CD4-positive, alpha-beta memory T cell (primary cell): ENCODE data around the gene CAPZB. TPM values are rescaled to one million over a fixed set of nuclear protein-coding genes. Genes with fewer than 3 reads are reported as not detected.
A peak's percentile ranks its signal among the peaks of the same experiment; 100 is the strongest.

ENCODE experiments used
- CTCF ChIA-PET: fragments of 350-600 bp; sonication (Branson Sonifier 250); formaldehyde crosslinking; loops from one replicate; lab custom pipeline; 2021; ENCODE audit warnings: inconsistent platforms; ENCODE audit not compliant: partially characterized antibody; lab: Charles Lee
- POLR2A ChIA-PET: fragments of 350-600 bp; sonication (Branson Sonifier 250); formaldehyde crosslinking; loops from one replicate; lab custom pipeline; 2021; ENCODE audit not compliant: partially characterized antibody; lab: Charles Lee
- DNase-seq, 5 donors: peaks; one replicate each; pipeline versions ENCODE4 v3.0.0 to v3.0.0-alpha.2; 2020 to 2022; ENCODE audit warnings: mixed read lengths in 1 of 5
- H3K27ac ChIP-seq: one replicate; pipeline ENCODE4 v1.7.0; 2013; ENCODE audit warnings: low read depth, low read length
- H3K27me3 ChIP-seq: 2 replicates; pipeline ENCODE4 v1.7.0; 2013; ENCODE audit warnings: mild to moderate bottlenecking, low read length, moderate library complexity; ENCODE audit not compliant: insufficient read depth
- H3K36me3 ChIP-seq: 2 replicates; pipeline ENCODE4 v1.7.0; 2013; ENCODE audit warnings: mild to moderate bottlenecking, low read length, moderate library complexity; ENCODE audit not compliant: insufficient read depth
- H3K4me1 ChIP-seq: 2 replicates; pipeline ENCODE4 v1.7.0; 2013; ENCODE audit warnings: mild to moderate bottlenecking, low read length, moderate library complexity; ENCODE audit not compliant: insufficient read depth
- H3K4me3 ChIP-seq, 2 donors: one replicate each; pipeline ENCODE4 v1.7.0; 2013; ENCODE audit warnings: low read length in 2 of 2, mild to moderate bottlenecking in 1 of 2
- H3K9me3 ChIP-seq, 2 donors: one replicate each; pipeline ENCODE4 v1.7.0; 2013; ENCODE audit warnings: low read length in 2 of 2, control low read depth in 1 of 2; ENCODE audit not compliant: control insufficient read depth in 1 of 2
- H3K27ac Mint-ChIP-seq, 7 donors: one replicate each; pipeline ENCODE4 v1.8.0; 2020 to 2021; ENCODE audit warnings: mixed read lengths in 7 of 7, mild to moderate bottlenecking in 6 of 7, inconsistent platforms in 3 of 7, moderate library complexity in 3 of 7
- H3K27me3 Mint-ChIP-seq, 2 donors: one replicate each; pipeline ENCODE4 v1.8.0; 2020 to 2021; ENCODE audit warnings: mixed read lengths in 2 of 2
- H3K36me3 Mint-ChIP-seq, 2 donors: one replicate each; pipeline ENCODE4 v1.8.0; 2020 to 2021; ENCODE audit warnings: mixed read lengths in 2 of 2, inconsistent platforms in 1 of 2, mild to moderate bottlenecking in 1 of 2
- H3K4me1 Mint-ChIP-seq, 4 donors: one replicate each; pipeline ENCODE4 v1.8.0; 2020 to 2021; ENCODE audit warnings: mixed read lengths in 4 of 4, mild to moderate bottlenecking in 1 of 4
- H3K4me3 Mint-ChIP-seq, 8 donors: one replicate each; pipeline ENCODE4 v1.8.0; 2020 to 2021; ENCODE audit warnings: mixed read lengths in 8 of 8, mild to moderate bottlenecking in 7 of 8, moderate library complexity in 6 of 8, inconsistent platforms in 3 of 8
- H3K9me3 Mint-ChIP-seq, 8 donors: one replicate each; pipeline ENCODE4 v1.8.0; 2020 to 2021; ENCODE audit warnings: mixed read lengths in 8 of 8, mild to moderate bottlenecking in 5 of 8, inconsistent platforms in 3 of 8, moderate library complexity in 1 of 8
- intact Hi-C: fragments of 100-400 bp; cut with micrococcal nuclease; formaldehyde crosslinking; loops from one replicate; pipeline ENCODE4 v1.15.1; 2023
- polyA plus RNA-seq, 2 donors: library from polyadenylated mRNA; unstranded; fragments of 300-500 nt; fragmentation: Illumina TruSeq; gene quantifications; one replicate each; pipeline ENCODE4 v1.2.3, GENCODE V29; 2021
- total RNA-seq, 2 experiments: library from RNA; stranded (reverse); gene quantifications; one replicate each; pipeline ENCODE4 v1.2.3, GENCODE V29; 2021

Gene CAPZB
- total and polyA plus RNA-seq, 4 experiments from 2014 or later = 244 to 602 (median 346) TPM

- no peak for DNase-seq
- peak overlapping the region in 1 of 7 donors; percentile 51 for H3K27ac Mint-ChIP-seq
- peaks cover 14% of the 10 kb centered on the region for H3K4me1 ChIP-seq
- H3K36me3 ChIP-seq = peaks cover 61% of the 10 kb centered on the region
- H3K4me1 Mint-ChIP-seq = peaks cover 11 to 19% (median 16%) of the 10 kb centered on the region in 4 donors
- H3K4me3 ChIP-seq = no peak overlapping the region
- H3K9me3 ChIP-seq = no peaks in the 10 kb centered on the region
- ChIA-PET CTCF (interaction anchor here (0.8 to 1.0 kb wide), 2 partner anchors 14 to 304 kb away, joined by 3 to 4 read pairs; no protein-coding TSS in a partner anchor), POLR2A (no interaction called here)
- H3K4me3 Mint-ChIP-seq = no peak overlapping the region
- no peaks in the 10 kb centered on the region for H3K9me3 Mint-ChIP-seq
- intact Hi-C loops = no loop called here
- no peaks in the 10 kb centered on the region for H3K27me3 ChIP-seq
- no peaks in the 10 kb centered on the region for H3K27me3 Mint-ChIP-seq
- H3K36me3 Mint-ChIP-seq = peaks cover 36 to 63% of the 10 kb centered on the region in 2 donors
- H3K27ac ChIP-seq = no peak overlapping the region
Measured at GRCh38 chr1:19356266-19356665, 129.1 kb downstream of the CAPZB start.

GRCh38 chr1:19354531-19354981 is 130.8 kb downstream of the CAPZB start:
- Mint-ChIP-seq H3K27ac (peak overlapping the region in 3 of 7 donors; percentile 2 to 76 (median 42)), H3K9me3 (no peaks in the 10 kb centered on the region), H3K36me3 (peaks cover 36 to 71% of the 10 kb centered on the region in 2 donors), H3K4me1 (peaks cover 0 to 2% (median under 1%) of the 10 kb centered on the region in 4 donors), H3K4me3 (no peak overlapping the region), H3K27me3 (no peaks in the 10 kb centered on the region)
- CTCF ChIA-PET = interaction anchor here (1.5 kb wide), 1 partner anchor 10 kb away, joined by 4 read pairs; no protein-coding TSS in a partner anchor
- no peak for DNase-seq
- peaks cover 71% of the 10 kb centered on the region for H3K36me3 ChIP-seq
- intact Hi-C loops = no loop called here
- no peaks in the 10 kb centered on the region for H3K27me3 ChIP-seq
- POLR2A ChIA-PET = no interaction called here
- no peak overlapping the region for H3K27ac ChIP-seq
- no peak overlapping the region for H3K4me3 ChIP-seq
- no peaks in the 10 kb centered on the region for H3K4me1 ChIP-seq
- no peaks in the 10 kb centered on the region for H3K9me3 ChIP-seq

GRCh38 chr1:19353596-19353995 is 131.7 kb downstream of the CAPZB start:
- no peak overlapping the region for H3K4me3 Mint-ChIP-seq
- H3K27ac Mint-ChIP-seq = peak overlapping the region in 2 of 7 donors; percentile 42 to 47

GRCh38 chr1:19352839-19353238 is 132.5 kb downstream of the CAPZB start:
- H3K36me3 ChIP-seq = peaks cover 85% of the 10 kb centered on the region
- intact Hi-C loops = no loop called here
- H3K27ac Mint-ChIP-seq = peak overlapping the region in 2 of 7 donors; percentile 50 to 55
- no peak for DNase-seq
- H3K4me1 Mint-ChIP-seq = peaks cover 0 to 2% (median 0%) of the 10 kb centered on the region in 4 donors
- H3K4me3 ChIP-seq = no peak overlapping the region
- no peaks in the 10 kb centered on the region for H3K27me3 ChIP-seq
- ChIA-PET CTCF (interaction anchor here (1.3 to 1.5 kb wide), 2 partner anchors 9 to 230 kb away, joined by 4 to 5 read pairs; no protein-coding TSS in a partner anchor), POLR2A (no interaction called here)
- no peak overlapping the region for H3K27ac ChIP-seq
- peaks cover 40 to 78% of the 10 kb centered on the region in 2 donors for H3K36me3 Mint-ChIP-seq
- H3K4me1 ChIP-seq = no peaks in the 10 kb centered on the region
- no peak overlapping the region for H3K4me3 Mint-ChIP-seq
- H3K9me3 ChIP-seq = no peaks in the 10 kb centered on the region
- H3K27me3 Mint-ChIP-seq = no peaks in the 10 kb centered on the region
- H3K9me3 Mint-ChIP-seq = no peaks in the 10 kb centered on the region

More at GRCh38 chr1:19353596-19353995, 131.7 kb downstream of the CAPZB start:
- intact Hi-C loops = no loop called here
- no peaks in the 10 kb centered on the region for H3K27me3 Mint-ChIP-seq
- DNase-seq = no peak
- no peaks in the 10 kb centered on the region for H3K4me1 ChIP-seq
- peaks cover 39 to 77% of the 10 kb centered on the region in 2 donors for H3K36me3 Mint-ChIP-seq
- peaks cover 0 to 2% (median 0%) of the 10 kb centered on the region in 4 donors for H3K4me1 Mint-ChIP-seq
- H3K36me3 ChIP-seq = peaks cover 81% of the 10 kb centered on the region
- H3K9me3 Mint-ChIP-seq = no peaks in the 10 kb centered on the region
- CTCF ChIA-PET = interaction anchor here (1.3 to 1.5 kb wide), 2 partner anchors 9 to 229 kb away, joined by 4 to 5 read pairs; no protein-coding TSS in a partner anchor
- POLR2A ChIA-PET = no interaction called here
- H3K27me3 ChIP-seq = no peaks in the 10 kb centered on the region
- no peaks in the 10 kb centered on the region for H3K9me3 ChIP-seq
- H3K27ac ChIP-seq = no peak overlapping the region
- no peak overlapping the region for H3K4me3 ChIP-seq

- CTCF ChIA-PET = interaction anchor here (1.2 to 1.4 kb wide), 2 partner anchors 10 to 299 kb away, joined by 3 to 5 read pairs; no protein-coding TSS in a partner anchor
- peaks cover 32 to 75% of the 10 kb centered on the region in 2 donors for H3K36me3 Mint-ChIP-seq
Measured at GRCh38 chr1:19351873-19352272, 133.5 kb downstream of the CAPZB start.

GRCh38 chr1:19350566-19350965 is 134.8 kb downstream of the CAPZB start:
- POLR2A ChIA-PET = no interaction called here
- no peak overlapping the region for H3K4me3 ChIP-seq
- peak overlapping the region in 1 of 7 donors; percentile 36 for H3K27ac Mint-ChIP-seq

More at GRCh38 chr1:19351873-19352272, 133.5 kb downstream of the CAPZB start:
- Histone ChIP-seq H3K36me3 (peaks cover 76% of the 10 kb centered on the region), H3K27me3 (no peaks in the 10 kb centered on the region), H3K4me3 (no peak overlapping the region), H3K9me3 (no peaks in the 10 kb centered on the region), H3K4me1 (no peaks in the 10 kb centered on the region), H3K27ac (no peak overlapping the region)
- Mint-ChIP-seq H3K27me3 (no peaks in the 10 kb centered on the region), H3K9me3 (no peaks in the 10 kb centered on the region), H3K4me3 (no peak overlapping the region), H3K27ac (peak overlapping the region in 2 of 7 donors; percentile 39 to 48), H3K4me1 (peaks cover 0 to 2% (median 0%) of the 10 kb centered on the region in 4 donors)
- POLR2A ChIA-PET = no interaction called here
- DNase-seq = no peak
- intact Hi-C loops = no loop called here

GRCh38 chr1:19349999-19350398 is 135.3 kb downstream of the CAPZB start:
- Mint-ChIP-seq H3K4me1 (peaks cover 0 to 6% (median under 1%) of the 10 kb centered on the region in 4 donors), H3K27ac (peak overlapping the region in 1 of 7 donors; percentile 29), H3K9me3 (no peaks in the 10 kb centered on the region), H3K36me3 (peaks cover 30 to 63% of the 10 kb centered on the region in 2 donors), H3K4me3 (no peak overlapping the region), H3K27me3 (no peaks in the 10 kb centered on the region)
- no peaks in the 10 kb centered on the region for H3K4me1 ChIP-seq
- no peak overlapping the region for H3K27ac ChIP-seq
- no peak for DNase-seq
- peaks cover 71% of the 10 kb centered on the region for H3K36me3 ChIP-seq
- no peaks in the 10 kb centered on the region for H3K9me3 ChIP-seq
- H3K27me3 ChIP-seq = no peaks in the 10 kb centered on the region
- H3K4me3 ChIP-seq = no peak overlapping the region
- POLR2A ChIA-PET = no interaction called here
- intact Hi-C loops = no loop called here
- CTCF ChIA-PET = interaction anchor here (3.6 kb wide), 1 partner anchor 232 kb away, joined by 11 read pairs; no protein-coding TSS in a partner anchor

More at GRCh38 chr1:19350566-19350965, 134.8 kb downstream of the CAPZB start:
- Histone ChIP-seq H3K27me3 (no peaks in the 10 kb centered on the region), H3K36me3 (peaks cover 69% of the 10 kb centered on the region), H3K4me1 (no peaks in the 10 kb centered on the region), H3K9me3 (no peaks in the 10 kb centered on the region), H3K27ac (no peak overlapping the region)
- CTCF ChIA-PET = interaction anchor here (1.4 kb wide), 1 partner anchor 8 kb away, joined by 5 read pairs; no protein-coding TSS in a partner anchor
- Mint-ChIP-seq H3K36me3 (peaks cover 33 to 67% of the 10 kb centered on the region in 2 donors), H3K9me3 (no peaks in the 10 kb centered on the region), H3K27me3 (no peaks in the 10 kb centered on the region), H3K4me1 (peaks cover 0 to 6% (median under 1%) of the 10 kb centered on the region in 4 donors), H3K4me3 (no peak overlapping the region)
- intact Hi-C loops = no loop called here
- DNase-seq = no peak
